GM12892 (cell line): ENCODE data around the gene FKBP8.

Experiments used
- POLR2A ChIP-seq: IDR thresholded peaks from 2 replicates; pipeline ENCODE4 v1.6.1; 2011; ENCODE audit warnings: low read depth, low read length, control low read depth
- TAF1 ChIP-seq: IDR thresholded peaks from 2 replicates; pipeline ENCODE4 v1.6.1; 2011; ENCODE audit warnings: low read depth, mild to moderate bottlenecking, control low read depth, low read length, borderline replicate concordance

- TF ChIP-seq TAF1, result no peak
- no peak for TF ChIP-seq POLR2A
These were observed 24.7 kb downstream of the FKBP8 start for GRCh38 chr19:18518639-18519038.
